Endothelial cell (in vitro differentiated cells): ENCODE measurements around the gene PSMB9. TPM values are rescaled to one million over a fixed set of nuclear protein-coding genes. Genes with fewer than 3 reads are reported as not detected.

Experiments
- DNase-seq: peaks from one replicate; pipeline ENCODE4 v3.0.0; 2021; ENCODE audit warnings: low spot score
- H3K27ac Mint-ChIP-seq: one replicate; pipeline ENCODE4 v1.8.0; 2021; ENCODE audit warnings: mixed read lengths, inconsistent platforms; ENCODE audit not compliant: unreplicated experiment
- H3K27me3 Mint-ChIP-seq: one replicate; pipeline ENCODE4 v1.8.0; 2021; ENCODE audit warnings: mild to moderate bottlenecking, moderate library complexity, mixed read lengths, inconsistent platforms; ENCODE audit not compliant: unreplicated experiment
- H3K36me3 Mint-ChIP-seq: one replicate; pipeline ENCODE4 v1.8.0; 2021; ENCODE audit warnings: mild to moderate bottlenecking, low read depth, mixed read lengths, inconsistent platforms; ENCODE audit not compliant: unreplicated experiment
- H3K4me1 Mint-ChIP-seq: one replicate; pipeline ENCODE4 v1.8.0; 2021; ENCODE audit warnings: mild to moderate bottlenecking, mixed read lengths, inconsistent platforms; ENCODE audit not compliant: unreplicated experiment
- H3K4me3 Mint-ChIP-seq: one replicate; pipeline ENCODE4 v1.8.0; 2021; ENCODE audit warnings: mild to moderate bottlenecking, mixed read lengths, inconsistent platforms; ENCODE audit not compliant: unreplicated experiment
- H3K9me3 Mint-ChIP-seq: one replicate; pipeline ENCODE4 v1.8.0; 2021; ENCODE audit warnings: mixed read lengths, inconsistent platforms; ENCODE audit not compliant: unreplicated experiment
- total RNA-seq: library from RNA; stranded (reverse); fragmentation: NEBNext Ultra II Directional; extraction: Animal tissue kit (Norgen Biotek cat#: 25700); gene quantifications from one replicate; pipeline ENCODE4 v1.2.1, GENCODE V29; 2021; ENCODE audit not compliant: unreplicated experiment
- TF ChIP-seq, protein P1 (sequence below): fragments of 200-600 bp; sonication (generic); IDR thresholded peaks from one replicate; pipeline ENCODE4 v1.5.0; 2021; ENCODE audit warnings: antibody characterized with exemption; ENCODE audit not compliant: unreplicated experiment

PSMB9 gene
- total RNA-seq, 1 donor from 2014 or later: not detected

GRCh38 chr6:32857156-32857891, 3.3 kb downstream of the PSMB9 start:
- no peak overlapping the region for H3K4me3 Mint-ChIP-seq
- no peak for DNase-seq
- H3K9me3 Mint-ChIP-seq: no peaks in the 10 kb centered on the region
- H3K36me3 Mint-ChIP-seq: no peaks in the 10 kb centered on the region
- H3K27me3 Mint-ChIP-seq: peaks cover 14% of the 10 kb centered on the region
- H3K4me1 Mint-ChIP-seq: peaks cover 10% of the 10 kb centered on the region
- TF ChIP-seq, protein P1, sequence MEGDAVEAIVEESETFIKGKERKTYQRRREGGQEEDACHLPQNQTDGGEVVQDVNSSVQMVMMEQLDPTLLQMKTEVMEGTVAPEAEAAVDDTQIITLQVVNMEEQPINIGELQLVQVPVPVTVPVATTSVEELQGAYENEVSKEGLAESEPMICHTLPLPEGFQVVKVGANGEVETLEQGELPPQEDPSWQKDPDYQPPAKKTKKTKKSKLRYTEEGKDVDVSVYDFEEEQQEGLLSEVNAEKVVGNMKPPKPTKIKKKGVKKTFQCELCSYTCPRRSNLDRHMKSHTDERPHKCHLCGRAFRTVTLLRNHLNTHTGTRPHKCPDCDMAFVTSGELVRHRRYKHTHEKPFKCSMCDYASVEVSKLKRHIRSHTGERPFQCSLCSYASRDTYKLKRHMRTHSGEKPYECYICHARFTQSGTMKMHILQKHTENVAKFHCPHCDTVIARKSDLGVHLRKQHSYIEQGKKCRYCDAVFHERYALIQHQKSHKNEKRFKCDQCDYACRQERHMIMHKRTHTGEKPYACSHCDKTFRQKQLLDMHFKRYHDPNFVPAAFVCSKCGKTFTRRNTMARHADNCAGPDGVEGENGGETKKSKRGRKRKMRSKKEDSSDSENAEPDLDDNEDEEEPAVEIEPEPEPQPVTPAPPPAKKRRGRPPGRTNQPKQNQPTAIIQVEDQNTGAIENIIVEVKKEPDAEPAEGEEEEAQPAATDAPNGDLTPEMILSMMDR: no peak
- no peak overlapping the region for H3K27ac Mint-ChIP-seq

- no peak for DNase-seq
- Mint-ChIP-seq H3K27ac (no peak overlapping the region), H3K9me3 (no peaks in the 10 kb centered on the region), H3K27me3 (peaks cover 9% of the 10 kb centered on the region), H3K4me3 (peak overlapping the region; percentile 50), H3K36me3 (no peaks in the 10 kb centered on the region), H3K4me1 (peaks cover 7% of the 10 kb centered on the region)
- TF ChIP-seq, protein P1: no peak
Measured at GRCh38 chr6:32858194-32858593, 4.2 kb downstream of the PSMB9 start.

DNA sequence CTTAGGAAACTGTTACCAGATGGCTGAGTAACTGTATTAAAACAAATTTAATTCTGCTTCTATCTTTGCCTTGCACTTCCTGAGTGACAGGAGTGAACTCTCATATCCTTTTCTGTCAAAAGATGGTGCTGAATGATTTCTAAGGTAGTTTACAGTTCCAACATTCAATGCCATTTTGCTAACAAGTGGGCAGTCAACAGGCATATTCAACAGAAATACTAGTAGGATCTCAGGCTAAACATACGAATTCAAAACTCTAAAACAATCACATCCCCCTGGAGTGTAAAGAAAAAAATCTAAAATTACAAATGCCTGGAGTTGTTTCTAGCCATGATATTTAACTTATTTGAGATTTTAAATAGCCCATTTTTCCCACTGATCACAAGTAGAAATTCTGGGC, 6.7 kb downstream of the PSMB9 start:
- Mint-ChIP-seq H3K27ac (no peak overlapping the region), H3K36me3 (no peaks in the 10 kb centered on the region), H3K9me3 (no peaks in the 10 kb centered on the region), H3K27me3 (no peaks in the 10 kb centered on the region), H3K4me1 (peaks cover 3% of the 10 kb centered on the region), H3K4me3 (no peak overlapping the region)
- TF ChIP-seq, protein P1: no peak
- no peak for DNase-seq

- no peak overlapping the region for H3K27ac Mint-ChIP-seq
- TF ChIP-seq, protein P1: no peak
- no peak overlapping the region for H3K4me3 Mint-ChIP-seq
- H3K36me3 Mint-ChIP-seq: no peaks in the 10 kb centered on the region
- peaks cover 3% of the 10 kb centered on the region for H3K4me1 Mint-ChIP-seq
- no peaks in the 10 kb centered on the region for H3K27me3 Mint-ChIP-seq
- DNase-seq: no peak
- no peaks in the 10 kb centered on the region for H3K9me3 Mint-ChIP-seq
Measured at GRCh38 chr6:32862725-32863124, 8.7 kb downstream of the PSMB9 start.

DNA sequence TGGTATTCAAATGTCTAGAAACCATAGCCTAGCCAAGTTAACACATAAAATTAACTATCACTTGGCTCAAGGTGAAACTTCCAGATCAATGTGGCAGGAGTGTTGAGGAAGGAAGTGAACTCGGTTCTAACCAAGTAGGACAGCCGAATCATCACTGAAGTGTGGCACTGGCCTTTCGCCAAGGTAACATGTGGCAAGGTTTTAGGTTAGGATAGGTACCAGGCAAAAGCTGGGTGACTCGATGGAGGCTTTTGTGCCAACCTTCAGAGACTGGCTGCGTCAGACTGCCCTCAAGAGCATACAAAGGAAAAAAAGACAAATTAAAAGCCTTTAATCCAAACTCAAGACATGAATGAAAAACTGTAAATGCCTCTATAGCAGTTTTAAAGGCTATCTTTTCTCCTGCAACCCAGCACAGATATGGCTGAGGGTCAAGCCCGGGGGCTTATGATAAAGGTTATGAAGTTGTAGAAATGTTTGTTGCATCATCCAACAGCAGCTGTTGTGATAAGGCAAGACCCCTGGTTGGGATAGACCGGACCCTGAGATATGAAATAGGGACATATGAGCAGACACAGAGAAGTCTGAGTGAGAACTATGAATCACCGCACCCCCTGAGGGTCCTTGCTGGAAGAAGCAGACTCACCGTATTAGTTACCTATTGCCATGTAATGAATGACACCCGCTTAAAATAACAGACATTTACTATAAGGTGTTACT, 11.9 kb downstream of the PSMB9 start:
- Mint-ChIP-seq H3K27me3 (no peaks in the 10 kb centered on the region), H3K27ac (no peak overlapping the region), H3K36me3 (no peaks in the 10 kb centered on the region), H3K4me1 (no peaks in the 10 kb centered on the region), H3K9me3 (no peaks in the 10 kb centered on the region), H3K4me3 (no peak overlapping the region)
- no peak for DNase-seq
- TF ChIP-seq, protein P1: no peak
